H1 (cell line): Measurements from ENCODE around the gene FCRLB. TPM values are rescaled to one million over a fixed set of nuclear protein-coding genes. Genes with fewer than 3 reads are reported as not detected.

Experiments used
- CTCF ChIA-PET: fragments of 300-600 bp; sonication (Branson Sonifier 250); formaldehyde crosslinking; loops from one replicate; lab custom pipeline; 2021; ENCODE audit not compliant: partially characterized antibody; lab: Charles Lee
- POLR2A ChIA-PET: fragments of 300-600 bp; sonication (Branson Sonifier 250); formaldehyde crosslinking; loops from one replicate; lab custom pipeline; 2021; ENCODE audit warnings: inconsistent platforms; ENCODE audit not compliant: partially characterized antibody; lab: Charles Lee
- DNase-seq, 2 experiments: peaks; one replicate each; pipeline versions ENCODE4 v3.0.0 to v3.0.0-alpha.2; 2010 to 2022; ENCODE audit warnings: low spot score in 2 of 2, low read depth in 1 of 2, mixed read lengths in 1 of 2
- FAIRE-seq: peaks from 2 replicates; lab custom pipeline; 2011; peaks lifted over from hg19 to GRCh38; lab: Jason Lieb, UNC
- H2AFZ ChIP-seq: 2 replicates; pipeline ENCODE4 v1.8.1; 2012; ENCODE audit warnings: low read length, inconsistent platforms
- H2AK5ac ChIP-seq: 2 replicates; pipeline ENCODE4 v1.6.1; 2013; ENCODE audit warnings: low read depth, low read length
- H2BK120ac ChIP-seq: replicated peaks from 2 replicates; pipeline ENCODE3; 2013; ENCODE audit warnings: low read depth, low read length, inconsistent platforms
- H2BK12ac ChIP-seq: 2 replicates; pipeline ENCODE4 v1.6.1; 2013; ENCODE audit warnings: low read depth, low read length
- H2BK15ac ChIP-seq: 2 replicates; pipeline ENCODE4 v1.6.1; 2013; ENCODE audit warnings: low read length
- H2BK20ac ChIP-seq: 2 replicates; pipeline ENCODE4 v1.6.1; 2013; ENCODE audit warnings: low read length
- H2BK5ac ChIP-seq: 2 replicates; pipeline ENCODE4 v1.6.1; 2013; ENCODE audit warnings: low read depth, low read length
- H3K14ac ChIP-seq: 2 replicates; pipeline ENCODE4 v1.6.1; 2013; ENCODE audit warnings: inconsistent platforms; ENCODE audit not compliant: insufficient read length
- H3K18ac ChIP-seq: 2 replicates; pipeline ENCODE4 v1.6.1; 2013; ENCODE audit warnings: low read length; ENCODE audit errors: extremely low read depth
- H3K23ac ChIP-seq: 2 replicates; pipeline ENCODE4 v1.6.1; 2013; ENCODE audit warnings: inconsistent platforms; ENCODE audit not compliant: insufficient read length
- H3K23me2 ChIP-seq: 2 replicates; pipeline ENCODE4 v1.6.1; 2013; ENCODE audit warnings: low read depth, low read length
- H3K27ac ChIP-seq: 2 replicates; pipeline ENCODE4 v1.6.1; 2011; ENCODE audit warnings: low read depth, low read length, inconsistent platforms
- H3K27me3 ChIP-seq, 4 experiments: replicated peaks in 1 of 4; 1 replicate in 1 of 4; 2 replicates in 3 of 4; pipeline versions ENCODE4 v1.6.1 to v1.8.1; 2011 to 2013; ENCODE audit warnings: low read length in 3 of 4, mild to moderate bottlenecking in 3 of 4, inconsistent platforms in 2 of 4, mixed read lengths in 2 of 4, moderate library complexity in 1 of 4; ENCODE audit not compliant: control insufficient read depth in 3 of 4, insufficient read depth in 3 of 4; ENCODE audit errors: extremely low read depth in 1 of 4
- H3K36me3 ChIP-seq, 4 experiments: 2 replicates each; pipeline versions ENCODE4 v1.6.1 to v1.8.1; 2011 to 2013; ENCODE audit warnings: mild to moderate bottlenecking in 4 of 4, low read length in 3 of 4, moderate library complexity in 2 of 4, control low read depth in 1 of 4, inconsistent platforms in 1 of 4; ENCODE audit not compliant: insufficient read depth in 4 of 4, control insufficient read depth in 2 of 4
- H3K4ac ChIP-seq: replicated peaks from 2 replicates; pipeline ENCODE3; 2013; ENCODE audit warnings: low read length, low read depth, mixed read lengths, inconsistent platforms; ENCODE audit not compliant: insufficient read length
- H3K4me1 ChIP-seq, 4 experiments: replicated peaks in 1 of 4; 1 replicate in 1 of 4; 2 replicates in 3 of 4; pipeline versions ENCODE4 v1.6.1 to v1.8.1; 2011 to 2013; ENCODE audit warnings: low read length in 3 of 4, inconsistent platforms in 2 of 4, mixed read lengths in 1 of 4; ENCODE audit not compliant: insufficient read depth in 4 of 4, control insufficient read depth in 3 of 4
- H3K4me2 ChIP-seq, 2 experiments: 2 replicates each; pipeline versions ENCODE4 v1.6.1 to v1.8.1; 2011 to 2013; ENCODE audit warnings: low read depth in 2 of 2, low read length in 2 of 2, control low read depth in 1 of 2, inconsistent platforms in 1 of 2, mild to moderate bottlenecking in 1 of 2; ENCODE audit not compliant: insufficient read depth in 1 of 2
- H3K4me3 ChIP-seq, 4 experiments: fragments of 200-600, 300-600 bp in 1 of 4; sonication (generic), shearing (Covaris generic), sonication (Bioruptor Twin) in 1 of 4; 2 replicates each; pipeline versions ENCODE4 v1.5.1 to v1.8.1; 2011 to 2016; ENCODE audit warnings: low read length in 4 of 4, low read depth in 3 of 4, control low read depth in 2 of 4, inconsistent platforms in 2 of 4, mild to moderate bottlenecking in 2 of 4, mixed read lengths in 1 of 4, moderate library complexity in 1 of 4; ENCODE audit not compliant: insufficient read depth in 2 of 4; ENCODE audit errors: extremely low read depth in 1 of 4
- H3K56ac ChIP-seq: replicated peaks from 2 replicates; pipeline ENCODE3; 2013; ENCODE audit warnings: low read depth, mild to moderate bottlenecking, mixed read lengths, low read length, inconsistent platforms; ENCODE audit not compliant: insufficient read length
- H3K79me1 ChIP-seq: 2 replicates; pipeline ENCODE4 v1.6.1; 2013; ENCODE audit warnings: low read depth, low read length, control low read depth
- H3K79me2 ChIP-seq, 2 experiments: 2 replicates each; pipeline versions ENCODE4 v1.6.1 to v1.8.1; 2012 to 2013; ENCODE audit warnings: low read length in 2 of 2, mild to moderate bottlenecking in 2 of 2, inconsistent platforms in 1 of 2; ENCODE audit not compliant: insufficient read depth in 2 of 2, control insufficient read depth in 1 of 2
- H3K9ac ChIP-seq, 4 experiments: replicated peaks in 1 of 4; 1 replicate in 1 of 4; 2 replicates in 3 of 4; pipeline versions ENCODE4 v1.6.1 to v1.8.1; 2011 to 2013; ENCODE audit warnings: low read depth in 3 of 4, low read length in 3 of 4, control low read depth in 2 of 4, mild to moderate bottlenecking in 2 of 4, moderate library complexity in 2 of 4, inconsistent platforms in 1 of 4; ENCODE audit errors: extremely low read depth in 1 of 4
- H3K9me3 ChIP-seq, 2 experiments: 2 replicates each; pipeline versions ENCODE4 v1.6.1 to v1.8.1; 2012 to 2013; ENCODE audit warnings: mild to moderate bottlenecking in 2 of 2, moderate library complexity in 2 of 2, control low read depth in 1 of 2, inconsistent platforms in 1 of 2, low read depth in 1 of 2, low read length in 1 of 2, mixed read lengths in 1 of 2; ENCODE audit not compliant: insufficient read depth in 2 of 2
- H4K20me1 ChIP-seq, 2 experiments: replicated peaks in 1 of 2; 2 replicates each; pipeline versions ENCODE3 to v1.8.1; 2011 to 2013; ENCODE audit warnings: inconsistent platforms in 2 of 2, low read length in 2 of 2, mild to moderate bottlenecking in 1 of 2; ENCODE audit not compliant: insufficient read depth in 2 of 2, control insufficient read depth in 1 of 2
- H4K5ac ChIP-seq: 2 replicates; pipeline ENCODE4 v1.6.1; 2013; ENCODE audit warnings: low read length, low read depth, mixed read lengths, inconsistent platforms; ENCODE audit not compliant: insufficient read length
- H4K8ac ChIP-seq: 2 replicates; pipeline ENCODE4 v1.8.0; 2013; ENCODE audit warnings: mild to moderate bottlenecking, moderate library complexity, low read length, inconsistent platforms; ENCODE audit not compliant: insufficient read depth; ENCODE audit errors: extremely low read depth
- H4K91ac ChIP-seq: replicated peaks from 2 replicates; pipeline ENCODE3; 2013; ENCODE audit warnings: low read length, mixed read lengths, inconsistent platforms; ENCODE audit not compliant: insufficient read length
- CBX8 ChIP-seq: fragments of 300-800, 300-1000 bp; sonication (generic); IDR thresholded peaks from 2 replicates; pipeline ENCODE4 v1.7.1; 2016; ENCODE audit warnings: low read depth, low read length, borderline replicate concordance
- E2F6 ChIP-seq: IDR thresholded peaks from 2 replicates; pipeline ENCODE4 v1.6.1; 2012; ENCODE audit warnings: inconsistent platforms
- KDM1A ChIP-seq: fragments of 200-600, 300-600 bp; sonication (generic); IDR thresholded peaks from 2 replicates; pipeline ENCODE4 v1.7.1; 2016; ENCODE audit warnings: mild to moderate bottlenecking, low read length, borderline replicate concordance
- POLR2A ChIP-seq, 2 experiments: IDR thresholded peaks; 1 replicate in 1 of 2; 2 replicates in 1 of 2; pipeline ENCODE4 v1.6.1; 2011; ENCODE audit warnings: low read depth in 2 of 2, low read length in 2 of 2, mild to moderate bottlenecking in 2 of 2; ENCODE audit errors: control extremely low read depth in 1 of 2
- SUZ12 ChIP-seq: fragments of 200-600 bp; sonication (generic); IDR thresholded peaks from 2 replicates; pipeline ENCODE4 v1.6.1; 2012; ENCODE audit warnings: mild to moderate bottlenecking, inconsistent platforms, low read length, moderate library complexity, mixed read lengths
- TBP ChIP-seq: IDR thresholded peaks from 2 replicates; pipeline ENCODE4 v1.6.1; 2011; ENCODE audit warnings: low read depth, low read length, improper control_type of control experiment
- TCF12 ChIP-seq: IDR thresholded peaks from 2 replicates; pipeline ENCODE4 v1.6.1; 2011; ENCODE audit warnings: low read depth, mild to moderate bottlenecking, low read length
- WGBS, 2 experiments: shearing (Covaris generic) in 1 of 2; methylation state at CpG; one replicate each; pipeline versions ENCODE4 v1.1.6 to v1.1.7; 2013 to 2015; ENCODE audit warnings: low lambda C conversion rate in 2 of 2, mixed read lengths in 2 of 2, inconsistent platforms in 1 of 2, low coverage in 1 of 2, missing lambda C conversion rate in 1 of 2; ENCODE audit not compliant: insufficient replicate concordance in 2 of 2, insufficient coverage in 1 of 2, insufficient read length in 1 of 2; ENCODE audit errors: extremely low coverage in 1 of 2, missing lambda C conversion rate in 1 of 2; 5-methylcytosine and 5-hydroxymethylcytosine counted together
- polyA plus RNA-seq, 7 experiments: library from polyadenylated mRNA; depleted of rRNA in 3 of 7; stranded (reverse) in 5 of 7; unstranded in 2 of 7; fragments of >200 nt in 5 of 7; fragments of 200-250 nt in 2 of 7; gene quantifications; 1 replicate in 5 of 7; 2 replicates in 1 of 7; 4 replicates in 1 of 7; pipeline versions ENCODE4 v1.2.1 to v1.2.3, GENCODE V29; 2011 to 2013; ENCODE audit warnings: missing spikeins in 2 of 7, mixed read lengths in 2 of 7
- total RNA-seq: library from RNA; stranded (reverse); fragmentation: NEBNext Ultra II Directional; extraction: Animal tissue kit (Norgen Biotek cat#: 25700); gene quantifications from 2 replicates; pipeline ENCODE4 v1.2.1, GENCODE V29; 2021

FCRLB gene
- total and polyA plus RNA-seq, 2 of the 8 experiments (the other 6 are each of a cell fraction or from before 2014, with no cell fraction given) = 0.14 to 0.24 TPM

GRCh38 chr1:161739865-161740566 is 18.7 kb downstream of the FCRLB start:
- H2BK5ac ChIP-seq = no peak overlapping the region
- no peaks in the 10 kb centered on the region for H3K36me3 ChIP-seq
- FAIRE-seq = no peak
- H4K5ac ChIP-seq = no peak overlapping the region
- no peak overlapping the region for H4K91ac ChIP-seq
- no peak overlapping the region for H3K27ac ChIP-seq
- H3K18ac ChIP-seq = no peak overlapping the region
- 77% methylated on average over 8 of the region's 8 CpGs; no CpG with 5 or more reads in 1 of the 2 experiments for WGBS, 2 experiments
- no peak overlapping the region for H3K4ac ChIP-seq
- H2BK120ac ChIP-seq = no peak overlapping the region
- no peaks in the 10 kb centered on the region for H4K20me1 ChIP-seq
- ChIA-PET POLR2A (interaction anchor here (2.3 to 4.8 kb wide), 2 partner anchors 10 to 13 kb away, joined by 9 to 24 read pairs; partner anchors contain the start of gene DUSP12), CTCF (interaction anchor here (0.6 to 10.3 kb wide), 10 partner anchors 13 to 381 kb away, joined by 3 to 69 read pairs (median 4); no protein-coding TSS in a partner anchor)
- peaks cover 1 to 14% (median 4%) of the 10 kb centered on the region in 4 experiments; a peak in 4 of 7 replicates for H3K4me1 ChIP-seq
- no peaks in the 10 kb centered on the region for H3K9me3 ChIP-seq
- no peaks in the 10 kb centered on the region for H3K23me2 ChIP-seq
- H3K79me2 ChIP-seq = no peaks in the 10 kb centered on the region
- no peak overlapping the region for H3K9ac ChIP-seq
- no peaks in the 10 kb centered on the region for H3K79me1 ChIP-seq
- no peak overlapping the region for H3K4me3 ChIP-seq
- H3K27me3 ChIP-seq = no peaks in the 10 kb centered on the region
- no peak overlapping the region for H3K23ac ChIP-seq
- TF ChIP-seq TCF12 (no peak), TBP (no peak), POLR2A (IDR thresholded peaks at IDR 0.05; ENCODE audit: control extremely low read depth in 1 of 2, low read depth in 2 of 2, low read length in 2 of 2) (no peak), E2F6 (no peak), SUZ12 (no peak), CBX8 (no peak), KDM1A (no peak)
- no peak overlapping the region for H3K56ac ChIP-seq
- no peak overlapping the region for H3K14ac ChIP-seq
- H2AFZ ChIP-seq = no peak overlapping the region
- H2BK20ac ChIP-seq = no peak overlapping the region
- no peak overlapping the region for H2BK15ac ChIP-seq
- H3K4me2 ChIP-seq = no peak overlapping the region
- H2AK5ac ChIP-seq = no peak overlapping the region
- H4K8ac ChIP-seq = no peak overlapping the region
- H2BK12ac ChIP-seq = 0 out of 2 replicates have a peak overlapping the region, but pooled peaks have one; percentile 51
- DNase-seq = no peak
